Trophoblast cell (in vitro differentiated cells and primary cell): ENCODE results near the gene HMX1.

Experiments
- DNase-seq, 2 donors: peaks; one replicate each; pipeline ENCODE4 v3.0.0-alpha.2; 2016
- H2AFZ ChIP-seq: 2 replicates; pipeline ENCODE4 v1.6.1; 2013; ENCODE audit warnings: low read length, moderate library complexity, mild to moderate bottlenecking; ENCODE audit not compliant: insufficient read depth, poor library complexity
- H2AK5ac ChIP-seq: 2 replicates; pipeline ENCODE4 v1.6.1; 2013; ENCODE audit warnings: mild to moderate bottlenecking, low read length
- H2BK120ac ChIP-seq: 2 replicates; pipeline ENCODE4 v1.6.1; 2013; ENCODE audit warnings: low read length, mild to moderate bottlenecking, moderate library complexity; ENCODE audit not compliant: insufficient read depth, poor library complexity
- H2BK12ac ChIP-seq: 2 replicates; pipeline ENCODE4 v1.6.1; 2013; ENCODE audit warnings: mild to moderate bottlenecking, low read length, moderate library complexity
- H2BK5ac ChIP-seq: 2 replicates; pipeline ENCODE4 v1.6.1; 2013; ENCODE audit warnings: low read length, low read depth, moderate library complexity, mild to moderate bottlenecking; ENCODE audit not compliant: poor library complexity
- H3K14ac ChIP-seq: 2 replicates; pipeline ENCODE4 v1.6.1; 2013; ENCODE audit warnings: mild to moderate bottlenecking, low read length
- H3K18ac ChIP-seq: 2 replicates; pipeline ENCODE4 v1.6.1; 2013; ENCODE audit warnings: mild to moderate bottlenecking, low read length
- H3K23ac ChIP-seq: 2 replicates; pipeline ENCODE4 v1.6.1; 2013; ENCODE audit warnings: low read length
- H3K27ac ChIP-seq: 2 replicates; pipeline ENCODE4 v1.5.1; 2013; ENCODE audit warnings: low read depth, mild to moderate bottlenecking, inconsistent platforms, low read length, moderate library complexity
- H3K27me3 ChIP-seq: 2 replicates; pipeline ENCODE4 v1.6.1; 2013; ENCODE audit warnings: inconsistent platforms, mild to moderate bottlenecking, low read length, moderate library complexity; ENCODE audit not compliant: insufficient read depth
- H3K36me3 ChIP-seq, 2 experiments: 1 replicate in 1 of 2; 2 replicates in 1 of 2; pipeline ENCODE4 v1.6.1; 2013; ENCODE audit warnings: low read length in 2 of 2, mild to moderate bottlenecking in 2 of 2, moderate library complexity in 1 of 2; ENCODE audit not compliant: insufficient read depth in 2 of 2, control insufficient read depth in 1 of 2
- H3K4ac ChIP-seq: 2 replicates; pipeline ENCODE4 v1.6.1; 2013; ENCODE audit warnings: low read depth, mild to moderate bottlenecking, low read length, moderate library complexity
- H3K4me1 ChIP-seq, 2 experiments: 1 replicate in 1 of 2; 2 replicates in 1 of 2; pipeline ENCODE4 v1.6.1; 2013; ENCODE audit warnings: low read length in 2 of 2, mild to moderate bottlenecking in 2 of 2, moderate library complexity in 1 of 2; ENCODE audit not compliant: insufficient read depth in 2 of 2, control insufficient read depth in 1 of 2
- H3K4me2 ChIP-seq: 2 replicates; pipeline ENCODE4 v1.6.1; 2013; ENCODE audit warnings: inconsistent platforms, mild to moderate bottlenecking, low read length, moderate library complexity
- H3K4me3 ChIP-seq: 2 replicates; pipeline ENCODE4 v1.5.1; 2013; ENCODE audit warnings: mild to moderate bottlenecking, low read depth, low read length, inconsistent platforms
- H3K79me1 ChIP-seq: one replicate; pipeline ENCODE4 v1.6.1; 2013; ENCODE audit warnings: low read length
- H3K79me2 ChIP-seq: 2 replicates; pipeline ENCODE4 v1.6.1; 2013; ENCODE audit warnings: low read length, mild to moderate bottlenecking; ENCODE audit not compliant: control insufficient read depth, insufficient read depth, poor library complexity
- H3K9ac ChIP-seq: 2 replicates; pipeline ENCODE4 v1.6.1; 2013; ENCODE audit warnings: mild to moderate bottlenecking, low read length
- H3K9me3 ChIP-seq: 2 replicates; pipeline ENCODE4 v1.6.1; 2013; ENCODE audit warnings: low read depth, mild to moderate bottlenecking, control low read depth, inconsistent platforms, low read length; ENCODE audit not compliant: insufficient read depth
- H4K12ac ChIP-seq: 2 replicates; pipeline ENCODE4 v1.6.1; 2013; ENCODE audit warnings: low read depth, mild to moderate bottlenecking, low read length, moderate library complexity
- H4K8ac ChIP-seq: 2 replicates; pipeline ENCODE4 v1.6.1; 2013; ENCODE audit warnings: low read depth, mild to moderate bottlenecking, low read length, moderate library complexity
- H4K91ac ChIP-seq: one replicate; pipeline ENCODE4 v1.6.1; 2013; ENCODE audit warnings: low read depth, mild to moderate bottlenecking, low read length, moderate library complexity
- WGBS: extraction: QIAGEN DNeasy Blood & Tissue Kit; methylation state at CpG from one replicate; pipeline ENCODE4 v1.1.7; 2013; ENCODE audit warnings: missing lambda C conversion rate; ENCODE audit not compliant: insufficient read length, insufficient coverage; ENCODE audit errors: extremely low coverage; 5-methylcytosine and 5-hydroxymethylcytosine counted together

HMX1 gene

GRCh38 chr4:8892556-8893226, 21.1 kb upstream of the HMX1 start:
- Histone ChIP-seq H2BK12ac (no peak overlapping the region), H2BK120ac (no peak overlapping the region), H3K4ac (no peak overlapping the region), H3K14ac (no peak overlapping the region), H2AFZ (no peak overlapping the region), H3K36me3 (no peaks in the 10 kb centered on the region), H4K8ac (no peak overlapping the region), H3K4me1 (peaks cover 0 to 3% of the 10 kb centered on the region in 2 experiments), H3K4me2 (peak overlapping the region; percentile 46), H3K27me3 (peaks cover 73% of the 10 kb centered on the region), H2AK5ac (no peak overlapping the region), H3K79me1 (no peaks in the 10 kb centered on the region), H2BK5ac (no peak overlapping the region), H4K12ac (no peak overlapping the region), H3K27ac (no peak overlapping the region), H3K79me2 (no peaks in the 10 kb centered on the region), H4K91ac (no peak overlapping the region), H3K4me3 (no peak overlapping the region), H3K9ac (no peak overlapping the region), H3K23ac (no peak overlapping the region), H3K9me3 (peaks cover 4% of the 10 kb centered on the region), H3K18ac (no peak overlapping the region)
- DNase-seq = no peak
- WGBS = no CpG with 5 or more reads among the region's 73 CpGs

- no peak for DNase-seq
Measured at GRCh38 chr4:8891646-8892555, 20.3 kb upstream of the HMX1 start.

GRCh38 chr4:8891255-8891645, 19.6 kb upstream of the HMX1 start:
- no peak overlapping the region for H2AFZ ChIP-seq
- H3K4me3 ChIP-seq = no peak overlapping the region
- no peak overlapping the region for H4K91ac ChIP-seq
- no peak overlapping the region for H2BK12ac ChIP-seq
- H2AK5ac ChIP-seq = no peak overlapping the region
- H3K9ac ChIP-seq = no peak overlapping the region
- no peak overlapping the region for H3K18ac ChIP-seq
- no peak overlapping the region for H3K23ac ChIP-seq
- no peak overlapping the region for H3K14ac ChIP-seq
- no peak overlapping the region for H3K4me2 ChIP-seq
- H2BK120ac ChIP-seq = no peak overlapping the region
- H2BK5ac ChIP-seq = no peak overlapping the region
- peaks cover 0 to 5% of the 10 kb centered on the region in 2 experiments for H3K4me1 ChIP-seq
- no peak overlapping the region for H3K27ac ChIP-seq
- H3K4ac ChIP-seq = no peak overlapping the region
- peaks cover 4% of the 10 kb centered on the region for H3K9me3 ChIP-seq
- H4K12ac ChIP-seq = no peak overlapping the region
- no peak overlapping the region for H4K8ac ChIP-seq
- H3K79me2 ChIP-seq = no peaks in the 10 kb centered on the region
- WGBS = no CpG with 5 or more reads among the region's 15 CpGs
- H3K79me1 ChIP-seq = no peaks in the 10 kb centered on the region
- no peaks in the 10 kb centered on the region for H3K36me3 ChIP-seq
- no peak for DNase-seq
- peaks cover 71% of the 10 kb centered on the region for H3K27me3 ChIP-seq

More at GRCh38 chr4:8891646-8892555, 20.3 kb upstream of the HMX1 start:
- Histone ChIP-seq H3K4me2 (peak overlapping the region; percentile 13), H3K4ac (no peak overlapping the region), H3K18ac (no peak overlapping the region), H3K27me3 (peaks cover 73% of the 10 kb centered on the region), H4K12ac (no peak overlapping the region), H2AFZ (no peak overlapping the region), H3K23ac (no peak overlapping the region), H2BK5ac (no peak overlapping the region), H3K14ac (no peak overlapping the region), H3K4me1 (peaks cover 0 to 3% of the 10 kb centered on the region in 2 experiments), H2BK12ac (no peak overlapping the region), H3K36me3 (no peaks in the 10 kb centered on the region), H3K9me3 (peaks cover 4% of the 10 kb centered on the region), H3K79me1 (no peaks in the 10 kb centered on the region), H2AK5ac (no peak overlapping the region), H3K9ac (no peak overlapping the region), H2BK120ac (no peak overlapping the region), H3K27ac (no peak overlapping the region), H3K4me3 (no peak overlapping the region), H4K8ac (no peak overlapping the region), H4K91ac (no peak overlapping the region), H3K79me2 (no peaks in the 10 kb centered on the region)
- WGBS = no CpG with 5 or more reads among the region's 72 CpGs

GRCh38 chr4:8888856-8889255, 17.2 kb upstream of the HMX1 start:
- no peak overlapping the region for H2BK12ac ChIP-seq
- H2BK120ac ChIP-seq = no peak overlapping the region
- no peak overlapping the region for H3K9ac ChIP-seq
- H2BK5ac ChIP-seq = no peak overlapping the region
- no peak for DNase-seq
- H3K79me2 ChIP-seq = no peaks in the 10 kb centered on the region
- WGBS = no CpG with 5 or more reads among the region's 13 CpGs
- H3K4me3 ChIP-seq = no peak overlapping the region
- H3K18ac ChIP-seq = no peak overlapping the region
- H3K79me1 ChIP-seq = no peaks in the 10 kb centered on the region
- no peak overlapping the region for H3K27ac ChIP-seq
- peaks cover 54% of the 10 kb centered on the region for H3K27me3 ChIP-seq
- no peak overlapping the region for H3K14ac ChIP-seq
- peaks cover 2% of the 10 kb centered on the region for H3K9me3 ChIP-seq
- peaks cover 0 to 5% of the 10 kb centered on the region in 2 experiments for H3K4me1 ChIP-seq
- H4K12ac ChIP-seq = no peak overlapping the region
- H3K23ac ChIP-seq = no peak overlapping the region
- H3K4me2 ChIP-seq = no peak overlapping the region
- no peak overlapping the region for H4K8ac ChIP-seq
- no peak overlapping the region for H2AFZ ChIP-seq
- no peaks in the 10 kb centered on the region for H3K36me3 ChIP-seq
- no peak overlapping the region for H4K91ac ChIP-seq
- H2AK5ac ChIP-seq = no peak overlapping the region
- H3K4ac ChIP-seq = no peak overlapping the region
